H9 (cell line): ENCODE data around the gene FAM81A. TPM values are rescaled to one million over a fixed set of nuclear protein-coding genes. Genes with fewer than 3 reads are reported as not detected.

Source experiments
- DNase-seq: peaks from one replicate; pipeline ENCODE4 v3.0.0-alpha.2; 2017
- H2AFZ ChIP-seq: one replicate; pipeline ENCODE4 v1.6.1; 2013; ENCODE audit warnings: mild to moderate bottlenecking, low read length, control low read depth, moderate library complexity
- H2AK5ac ChIP-seq: 2 replicates; pipeline ENCODE4 v1.6.1; 2013; ENCODE audit warnings: low read length, control low read depth, mixed read lengths; ENCODE audit not compliant: insufficient read length
- H2BK120ac ChIP-seq: one replicate; pipeline ENCODE4 v1.6.1; 2013; ENCODE audit warnings: low read depth, mild to moderate bottlenecking, low read length, control low read depth, inconsistent platforms; ENCODE audit not compliant: poor library complexity, severe bottlenecking
- H2BK12ac ChIP-seq: 2 replicates; pipeline ENCODE4 v1.6.1; 2013; ENCODE audit warnings: low read length, control low read depth, mixed read lengths, low read depth; ENCODE audit not compliant: insufficient read length
- H2BK15ac ChIP-seq: 2 replicates; pipeline ENCODE4 v1.6.1; 2013; ENCODE audit warnings: low read depth, low read length, control low read depth
- H2BK20ac ChIP-seq: one replicate; pipeline ENCODE4 v1.6.1; 2013; ENCODE audit warnings: low read depth, mild to moderate bottlenecking, low read length, control low read depth, inconsistent platforms; ENCODE audit not compliant: poor library complexity, severe bottlenecking
- H2BK5ac ChIP-seq: 2 replicates; pipeline ENCODE4 v1.6.1; 2013; ENCODE audit warnings: low read length, control low read depth, mixed read lengths; ENCODE audit not compliant: insufficient read length
- H3K14ac ChIP-seq: 2 replicates; pipeline ENCODE4 v1.6.1; 2013; ENCODE audit warnings: low read length, control low read depth; ENCODE audit not compliant: insufficient read depth
- H3K18ac ChIP-seq: 2 replicates; pipeline ENCODE4 v1.6.1; 2013; ENCODE audit warnings: low read depth, mild to moderate bottlenecking, mixed read lengths, low read length, control low read depth; ENCODE audit not compliant: insufficient read length
- H3K23ac ChIP-seq: 2 replicates; pipeline ENCODE4 v1.6.1; 2013; ENCODE audit warnings: low read length, control low read depth, mixed read lengths, low read depth; ENCODE audit not compliant: insufficient read length
- H3K23me2 ChIP-seq: 2 replicates; pipeline ENCODE4 v1.6.1; 2013; ENCODE audit warnings: low read depth, mild to moderate bottlenecking, mixed read lengths, low read length, control low read depth; ENCODE audit not compliant: insufficient read length, poor library complexity, severe bottlenecking
- H3K27ac ChIP-seq: 2 replicates; pipeline ENCODE4 v1.5.1; 2013; ENCODE audit warnings: low read length, control low read depth, mixed read lengths, low read depth; ENCODE audit not compliant: insufficient read length
- H3K27me3 ChIP-seq: 2 replicates; pipeline ENCODE4 v1.6.1; 2013; ENCODE audit warnings: low read length, control low read depth, inconsistent platforms; ENCODE audit not compliant: insufficient read depth
- H3K4ac ChIP-seq: 2 replicates; pipeline ENCODE4 v1.6.1; 2013; ENCODE audit warnings: low read depth, mild to moderate bottlenecking, control low read depth, inconsistent platforms, low read length, moderate library complexity
- H3K4me1 ChIP-seq: 2 replicates; pipeline ENCODE4 v1.6.1; 2013; ENCODE audit warnings: low read length, control low read depth, inconsistent platforms; ENCODE audit not compliant: insufficient read depth
- H3K4me2 ChIP-seq: 2 replicates; pipeline ENCODE4 v1.6.1; 2013; ENCODE audit warnings: low read length, control low read depth, mixed read lengths; ENCODE audit not compliant: insufficient read length, insufficient read depth
- H3K56ac ChIP-seq: 2 replicates; pipeline ENCODE4 v1.6.1; 2013; ENCODE audit warnings: low read depth, mild to moderate bottlenecking, mixed read lengths, low read length, control low read depth; ENCODE audit not compliant: insufficient read length
- H3K79me1 ChIP-seq: 2 replicates; pipeline ENCODE4 v1.6.1; 2013; ENCODE audit warnings: low read depth, mild to moderate bottlenecking, moderate library complexity, low read length, control low read depth, inconsistent platforms; ENCODE audit not compliant: insufficient read depth, poor library complexity, severe bottlenecking
- H3K79me2 ChIP-seq: 2 replicates; pipeline ENCODE4 v1.6.1; 2013; ENCODE audit warnings: low read length, control low read depth, inconsistent platforms; ENCODE audit not compliant: insufficient read depth
- H3K9ac ChIP-seq: 2 replicates; pipeline ENCODE4 v1.6.1; 2013; ENCODE audit warnings: low read length, control low read depth, mixed read lengths; ENCODE audit not compliant: insufficient read length; ENCODE audit errors: extremely low read depth
- H3K9me3 ChIP-seq: one replicate; pipeline ENCODE4 v1.6.1; 2013; ENCODE audit warnings: low read depth, low read length, inconsistent platforms; ENCODE audit not compliant: control insufficient read depth
- H3T11ph ChIP-seq: one replicate; pipeline ENCODE4 v1.6.1; 2013; ENCODE audit warnings: mild to moderate bottlenecking, low read length, control low read depth, inconsistent platforms
- H4K20me1 ChIP-seq: one replicate; pipeline ENCODE4 v1.6.1; 2013; ENCODE audit not compliant: control insufficient read depth, insufficient read length, insufficient read depth
- H4K5ac ChIP-seq: 2 replicates; pipeline ENCODE4 v1.6.1; 2013; ENCODE audit warnings: low read depth, mild to moderate bottlenecking, mixed read lengths, low read length, control low read depth; ENCODE audit not compliant: insufficient read length
- H4K8ac ChIP-seq: replicated peaks from 2 replicates; pipeline ENCODE4 v1.6.1; 2013; ENCODE audit warnings: low read length, control low read depth, mixed read lengths, low read depth; ENCODE audit not compliant: insufficient read length
- H4K91ac ChIP-seq: 2 replicates; pipeline ENCODE4 v1.6.1; 2013; ENCODE audit warnings: low read depth, mild to moderate bottlenecking, moderate library complexity, mixed read lengths, low read length, control low read depth; ENCODE audit not compliant: insufficient read length
- H3K27ac Mint-ChIP-seq, 3 experiments: 2 replicates in 2 of 3; 3 replicates in 1 of 3; pipeline ENCODE4 v1.8.0; 2020 to 2021; ENCODE audit warnings: mixed read lengths in 3 of 3, mild to moderate bottlenecking in 1 of 3, moderate library complexity in 1 of 3
- H3K27me3 Mint-ChIP-seq: 2 replicates; pipeline ENCODE4 v1.8.0; 2021; ENCODE audit warnings: low read depth, mild to moderate bottlenecking, moderate library complexity, mixed read lengths
- H3K36me3 Mint-ChIP-seq, 3 experiments: 2 replicates in 2 of 3; 3 replicates in 1 of 3; pipeline ENCODE4 v1.8.0; 2020 to 2021; ENCODE audit warnings: low read depth in 3 of 3, mixed read lengths in 3 of 3; ENCODE audit not compliant: insufficient read depth in 1 of 3
- H3K4me1 Mint-ChIP-seq, 2 experiments: 2 replicates each; pipeline ENCODE4 v1.8.0; 2020; ENCODE audit warnings: mixed read lengths in 2 of 2
- H3K4me3 Mint-ChIP-seq, 2 experiments: 2 replicates in 1 of 2; 3 replicates in 1 of 2; pipeline ENCODE4 v1.8.0; 2020 to 2021; ENCODE audit warnings: mild to moderate bottlenecking in 2 of 2, mixed read lengths in 2 of 2, moderate library complexity in 1 of 2
- H3K9me3 Mint-ChIP-seq, 2 experiments: 2 replicates in 1 of 2; 3 replicates in 1 of 2; pipeline ENCODE4 v1.8.0; 2020; ENCODE audit warnings: mild to moderate bottlenecking in 2 of 2, mixed read lengths in 2 of 2, moderate library complexity in 1 of 2
- WGBS: extraction: QIAGEN DNeasy Blood & Tissue Kit; methylation state at CpG from one replicate; pipeline ENCODE4 v1.1.7; 2013; ENCODE audit warnings: missing lambda C conversion rate, low lambda C conversion rate, mixed read lengths; ENCODE audit not compliant: insufficient read length; ENCODE audit errors: extremely low coverage; 5-methylcytosine and 5-hydroxymethylcytosine counted together
- total RNA-seq: library from RNA; stranded (reverse); gene quantifications from 2 replicates; pipeline ENCODE4 v1.2.1, GENCODE V29; 2021
- TF ChIP-seq, protein P1 (sequence below): fragments of 200-600 bp; sonication (generic); conservative IDR thresholded peaks from 3 replicates; pipeline ENCODE4 v1.8.0; 2021; ENCODE audit warnings: antibody characterized with exemption, mild to moderate bottlenecking

Gene FAM81A
- total RNA-seq, 1 experiment from 2014 or later, result 1.7 TPM

DNA sequence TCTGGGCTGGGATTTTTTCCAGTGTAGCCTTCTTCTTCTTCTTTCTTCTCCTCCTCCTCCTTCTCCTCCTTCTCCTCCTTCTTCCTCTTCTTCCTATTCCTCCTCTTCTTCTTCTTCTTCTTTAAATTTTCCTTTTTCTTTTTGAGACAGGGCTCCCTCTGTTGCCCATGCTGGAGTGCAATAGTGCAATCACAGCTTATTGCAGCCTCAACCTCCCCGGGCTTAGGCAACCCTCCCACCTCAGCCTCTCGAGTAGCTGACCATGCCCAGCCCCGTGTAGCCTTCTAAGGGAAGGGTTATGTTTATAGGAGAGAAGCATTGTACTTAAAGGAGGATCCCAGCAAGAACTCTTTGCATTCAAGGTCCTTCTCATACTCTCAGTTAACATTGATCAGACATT, 41.3 kb upstream of the FAM81A start:
- Histone ChIP-seq H3K27me3 (no peaks in the 10 kb centered on the region), H3T11ph (no peak overlapping the region), H2BK20ac (no peak overlapping the region), H3K56ac (no peak overlapping the region), H2BK12ac (no peak overlapping the region), H3K9me3 (no peaks in the 10 kb centered on the region), H4K8ac (no peak overlapping the region), H3K23ac (no peak overlapping the region), H4K5ac (no peak overlapping the region), H3K4me2 (no peak overlapping the region), H2AK5ac (no peak overlapping the region), H3K14ac (no peak overlapping the region), H3K4me1 (no peaks in the 10 kb centered on the region), H2BK15ac (no peak overlapping the region), H3K4ac (no peak overlapping the region), H2BK120ac (no peak overlapping the region), H3K9ac (no peak overlapping the region), H3K23me2 (no peaks in the 10 kb centered on the region), H3K79me1 (no peaks in the 10 kb centered on the region), H4K20me1 (no peaks in the 10 kb centered on the region), H3K79me2 (no peaks in the 10 kb centered on the region), H4K91ac (no peak overlapping the region), H3K18ac (no peak overlapping the region), H2BK5ac (no peak overlapping the region), H3K27ac (no peak overlapping the region), H2AFZ (no peak overlapping the region)
- H3K36me3 Mint-ChIP-seq, result no peaks in the 10 kb centered on the region
- H3K4me3 Mint-ChIP-seq, result no peak overlapping the region
- peaks cover 17% of the 10 kb centered on the region for H3K27me3 Mint-ChIP-seq
- H3K4me1 Mint-ChIP-seq, result peaks cover 31 to 38% of the 10 kb centered on the region in 2 experiments
- TF ChIP-seq, protein P1, sequence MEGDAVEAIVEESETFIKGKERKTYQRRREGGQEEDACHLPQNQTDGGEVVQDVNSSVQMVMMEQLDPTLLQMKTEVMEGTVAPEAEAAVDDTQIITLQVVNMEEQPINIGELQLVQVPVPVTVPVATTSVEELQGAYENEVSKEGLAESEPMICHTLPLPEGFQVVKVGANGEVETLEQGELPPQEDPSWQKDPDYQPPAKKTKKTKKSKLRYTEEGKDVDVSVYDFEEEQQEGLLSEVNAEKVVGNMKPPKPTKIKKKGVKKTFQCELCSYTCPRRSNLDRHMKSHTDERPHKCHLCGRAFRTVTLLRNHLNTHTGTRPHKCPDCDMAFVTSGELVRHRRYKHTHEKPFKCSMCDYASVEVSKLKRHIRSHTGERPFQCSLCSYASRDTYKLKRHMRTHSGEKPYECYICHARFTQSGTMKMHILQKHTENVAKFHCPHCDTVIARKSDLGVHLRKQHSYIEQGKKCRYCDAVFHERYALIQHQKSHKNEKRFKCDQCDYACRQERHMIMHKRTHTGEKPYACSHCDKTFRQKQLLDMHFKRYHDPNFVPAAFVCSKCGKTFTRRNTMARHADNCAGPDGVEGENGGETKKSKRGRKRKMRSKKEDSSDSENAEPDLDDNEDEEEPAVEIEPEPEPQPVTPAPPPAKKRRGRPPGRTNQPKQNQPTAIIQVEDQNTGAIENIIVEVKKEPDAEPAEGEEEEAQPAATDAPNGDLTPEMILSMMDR, result no peak
- DNase-seq, result no peak
- H3K9me3 Mint-ChIP-seq, result no peaks in the 10 kb centered on the region; a peak in 1 of 5 replicates
- no CpG with 5 or more reads among the region's 3 CpGs for WGBS
- H3K27ac Mint-ChIP-seq, result no peak overlapping the region
